ENCODE measurements around the gene BRD7.

BRD7 gene

GRCh38 chr16:50272687-50273381, 96.0 kb downstream of the BRD7 start:
- DNase-seq (ENCODE audit: low spot score) = no peak

GRCh38 chr16:50272111-50272571, 96.6 kb downstream of the BRD7 start:
- DNase-seq (ENCODE audit: low spot score) = no peak

- DNase-seq (ENCODE audit: low spot score) = no peak
Measured at GRCh38 chr16:50271148-50272041, 97.4 kb downstream of the BRD7 start.

- no peak for DNase-seq (ENCODE audit: low spot score)
Measured at GRCh38 chr16:50270510-50271147, 98.2 kb downstream of the BRD7 start.

GRCh38 chr16:50269769-50270509, 98.8 kb downstream of the BRD7 start:
- no peak for DNase-seq (ENCODE audit: low spot score)

- no peak for DNase-seq (ENCODE audit: low spot score)
Measured at GRCh38 chr16:50269061-50269705, 99.6 kb downstream of the BRD7 start.

- DNase-seq (ENCODE audit: low spot score) = no peak
Measured at GRCh38 chr16:50268352-50268751, 100.4 kb downstream of the BRD7 start.

GRCh38 chr16:50267651-50268050, 101.1 kb downstream of the BRD7 start:
- DNase-seq (ENCODE audit: low spot score) = no peak

- no peak for DNase-seq (ENCODE audit: low spot score)
Measured at GRCh38 chr16:50267151-50267631, 101.6 kb downstream of the BRD7 start.

- peak; percentile 69 for DNase-seq (ENCODE audit: low spot score)
Measured at GRCh38 chr16:50266337-50267091, 102.3 kb downstream of the BRD7 start, which contains the start of gene ADCY7. TSS of gene ADCY7 (plus strand) at chr16:50266551. CDS start at chr16:50288180, 21,629 bp downstream.

Measured in hematopoietic multipotent progenitor cell treated with erythropoietin and hydrocortisone succinate and interleukin-3 and kit ligand, for 15 days (in vitro differentiated cells).